Liver (tissue), 9 donors: ENCODE measurements around the gene UBE2V1. TPM values are rescaled to one million over a fixed set of nuclear protein-coding genes. Genes with fewer than 3 reads are reported as not detected.

Source experiments
- DNase-seq: peaks from one replicate; pipeline ENCODE4 v3.0.0-alpha.2; 2017; ENCODE audit warnings: low spot score
- H3K27ac ChIP-seq, 2 donors: one replicate each; pipeline ENCODE4 v1.7.0; 2013; ENCODE audit warnings: inconsistent platforms in 2 of 2, low read length in 2 of 2, control low read depth in 1 of 2, low read depth in 1 of 2, mild to moderate bottlenecking in 1 of 2
- H3K27me3 ChIP-seq, 4 donors: one replicate each; pipeline versions ENCODE4 v1.6.1 to v1.7.0; 2013; ENCODE audit warnings: low read length in 3 of 4, inconsistent platforms in 1 of 4, mild to moderate bottlenecking in 1 of 4, moderate library complexity in 1 of 4; ENCODE audit not compliant: control insufficient read depth in 4 of 4, insufficient read depth in 4 of 4
- H3K36me3 ChIP-seq, 4 donors: one replicate each; pipeline versions ENCODE4 v1.6.1 to v1.7.0; 2013; ENCODE audit warnings: low read length in 3 of 4, mild to moderate bottlenecking in 3 of 4, low read depth in 1 of 4, moderate library complexity in 1 of 4; ENCODE audit not compliant: control insufficient read depth in 4 of 4, insufficient read depth in 3 of 4
- H3K4me1 ChIP-seq, 4 donors: one replicate each; pipeline versions ENCODE4 v1.6.1 to v1.7.0; 2013; ENCODE audit warnings: low read length in 3 of 4, mild to moderate bottlenecking in 3 of 4, moderate library complexity in 1 of 4; ENCODE audit not compliant: control insufficient read depth in 4 of 4, insufficient read depth in 4 of 4
- H3K4me3 ChIP-seq, 3 donors: one replicate each; pipeline versions ENCODE4 v1.6.1 to v1.7.0; 2013; ENCODE audit warnings: low read length in 3 of 3, control low read depth in 1 of 3, low read depth in 1 of 3, mild to moderate bottlenecking in 1 of 3
- H3K9ac ChIP-seq, 2 donors: one replicate each; pipeline ENCODE4 v1.7.0; 2013; ENCODE audit warnings: low read length in 2 of 2, mild to moderate bottlenecking in 2 of 2, moderate library complexity in 2 of 2, control low read depth in 1 of 2, low read depth in 1 of 2
- H3K9me3 ChIP-seq, 4 donors: one replicate each; pipeline versions ENCODE4 v1.6.1 to v1.7.0; 2013; ENCODE audit warnings: low read length in 3 of 4; ENCODE audit not compliant: control insufficient read depth in 4 of 4
- EGR1 ChIP-seq, 2 donors: IDR thresholded peaks; 2 replicates each; pipeline ENCODE4 v1.6.1; 2016 to 2018; ENCODE audit warnings: antibody characterized with exemption in 2 of 2, low read depth in 2 of 2
- FOXA1 ChIP-seq: IDR thresholded peaks from 2 replicates; pipeline ENCODE4 v1.6.1; 2016; ENCODE audit warnings: antibody characterized with exemption
- FOXA2 ChIP-seq: IDR thresholded peaks from 2 replicates; pipeline ENCODE4 v1.6.1; 2016; ENCODE audit warnings: antibody characterized with exemption
- GABPA ChIP-seq, 2 donors: IDR thresholded peaks in 1 of 2; conservative IDR thresholded peaks in 1 of 2; 2 replicates each; pipeline ENCODE4 v1.6.1; 2016; ENCODE audit warnings: antibody characterized with exemption in 2 of 2, mild to moderate bottlenecking in 1 of 2, moderate library complexity in 1 of 2
- HNF4G ChIP-seq: IDR thresholded peaks from 2 replicates; pipeline ENCODE4 v1.6.1; 2016; ENCODE audit warnings: antibody characterized with exemption
- JUND ChIP-seq, 2 donors: IDR thresholded peaks; 2 replicates each; pipeline ENCODE4 v1.6.1; 2016; ENCODE audit warnings: antibody characterized with exemption in 2 of 2
- NR2F2 ChIP-seq: IDR thresholded peaks from 2 replicates; pipeline ENCODE4 v1.6.1; 2016; ENCODE audit warnings: antibody characterized with exemption
- RAD21 ChIP-seq, 2 donors: IDR thresholded peaks; 2 replicates each; pipeline ENCODE4 v1.6.1; 2016; ENCODE audit warnings: antibody characterized with exemption in 2 of 2, mild to moderate bottlenecking in 2 of 2
- RXRA ChIP-seq, 2 donors: IDR thresholded peaks; 2 replicates each; pipeline ENCODE4 v1.6.1; 2017 to 2018; ENCODE audit warnings: antibody characterized with exemption in 2 of 2, mild to moderate bottlenecking in 1 of 2
- SP1 ChIP-seq: IDR thresholded peaks from 2 replicates; pipeline ENCODE4 v1.6.1; 2018; ENCODE audit warnings: antibody characterized with exemption, mild to moderate bottlenecking
- TAF1 ChIP-seq: conservative IDR thresholded peaks from 2 replicates; pipeline ENCODE4 v1.6.1; 2016; ENCODE audit warnings: antibody characterized with exemption, mild to moderate bottlenecking
- YY1 ChIP-seq: IDR thresholded peaks from 2 replicates; pipeline ENCODE4 v1.6.1; 2016; ENCODE audit warnings: antibody characterized with exemption, mild to moderate bottlenecking
- WGBS: extraction: QIAGEN DNeasy Blood & Tissue Kit; methylation state at CpG from one replicate; pipeline ENCODE4 v1.1.7; 2013; 5-methylcytosine and 5-hydroxymethylcytosine counted together
- polyA plus RNA-seq, 2 donors: library from polyadenylated mRNA; stranded (reverse) in 1 of 2; unstranded in 1 of 2; fragments of 200-250 nt in 1 of 2; fragments of >200 nt in 1 of 2; fragmentation: Nextera tagmentation in 1 of 2; extraction: Ambion mirVana in 1 of 2; gene quantifications; one replicate each; pipeline versions ENCODE4 v1.2.1 to v1.2.3, GENCODE V29; 2013 to 2015
- total RNA-seq, 2 donors: library from RNA; depleted of rRNA; stranded (reverse); fragments of >200 nt; gene quantifications; one replicate each; pipeline ENCODE4 v1.2.3, GENCODE V29; 2014
- TF ChIP-seq, protein P1 (sequence below): IDR thresholded peaks from 2 replicates; pipeline ENCODE4 v1.6.1; 2016; ENCODE audit warnings: antibody characterized with exemption
- TF ChIP-seq, protein P2 (sequence below): IDR thresholded peaks from 2 replicates; pipeline ENCODE4 v1.6.1; 2016; ENCODE audit warnings: antibody characterized with exemption
- TF ChIP-seq, protein P3 (sequence below): IDR thresholded peaks from 2 replicates; pipeline ENCODE4 v1.6.1; 2016; ENCODE audit warnings: antibody characterized with exemption, mild to moderate bottlenecking
- TF ChIP-seq, protein P4 (sequence below): IDR thresholded peaks from 2 replicates; pipeline ENCODE4 v1.6.1; 2016; ENCODE audit warnings: antibody characterized with exemption
- TF ChIP-seq, protein P5 (sequence below): fragments of 150-350 bp; IDR thresholded peaks from 2 replicates; pipeline ENCODE4 v1.5.1; 2017; ENCODE audit warnings: improper control_type of control experiment, low read depth, low read length; ENCODE audit not compliant: missing input control
- donor health status: healthy.
- donor health status: healthy.
- donor health status: healthy.
- donor health status: healthy.
- donor health status: healthy.

Gene UBE2V1
- total and polyA plus RNA-seq, 4 donors = 27.9 to 53.0 (median 34.2) TPM

DNA sequence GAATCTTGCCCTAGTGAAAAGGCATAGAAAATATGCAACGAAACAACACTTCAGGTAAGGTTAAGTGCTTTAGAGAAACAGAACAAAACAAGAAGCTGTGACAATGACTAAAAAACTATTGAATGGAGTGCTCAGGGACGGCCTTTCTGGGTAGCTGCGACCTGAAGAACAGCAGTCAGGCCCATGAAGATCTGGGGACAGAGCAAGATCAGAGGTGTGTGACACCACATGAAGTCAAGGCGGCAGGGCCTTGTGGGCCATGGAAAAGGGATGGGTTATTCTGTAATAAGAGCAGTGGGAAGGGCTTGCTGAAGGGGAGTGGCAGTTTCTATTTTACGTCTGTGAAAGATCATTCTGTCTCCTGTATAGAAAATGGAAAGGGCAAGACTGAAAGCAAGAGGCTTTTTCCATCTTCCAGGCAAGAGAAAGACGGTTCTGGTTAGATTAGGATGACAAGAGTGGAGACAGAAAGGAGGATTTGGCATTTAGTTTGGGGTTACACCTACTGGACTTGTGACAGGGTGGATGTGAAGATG lies 5.1 kb downstream of the UBE2V1 start:
- H3K36me3 ChIP-seq = no peaks in the 10 kb centered on the region
- 84% methylated on average over 6 of the region's 6 CpGs for WGBS
- H3K27me3 ChIP-seq = no peaks in the 10 kb centered on the region
- H3K4me1 ChIP-seq = peaks cover 6 to 32% (median 26%) of the 10 kb centered on the region in 4 donors
- DNase-seq = no peak
- no peaks in the 10 kb centered on the region for H3K9me3 ChIP-seq
- no peak overlapping the region for H3K9ac ChIP-seq
- no peak for TF ChIP-seq NR2F2
- TF ChIP-seq RXRA (IDR thresholded peaks at IDR 0.05) = no peak
- no peak for TF ChIP-seq TAF1
- no peak for TF ChIP-seq SP1
- TF ChIP-seq EGR1 (IDR thresholded peaks at IDR 0.05; ENCODE audit: low read depth in 2 of 2) = no peak
- TF ChIP-seq, protein P1, sequence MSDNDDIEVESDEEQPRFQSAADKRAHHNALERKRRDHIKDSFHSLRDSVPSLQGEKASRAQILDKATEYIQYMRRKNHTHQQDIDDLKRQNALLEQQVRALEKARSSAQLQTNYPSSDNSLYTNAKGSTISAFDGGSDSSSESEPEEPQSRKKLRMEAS = no peak
- no peak for TF ChIP-seq GABPA (IDR thresholded peaks at IDR 0.05 in 1 of 2, conservative IDR thresholded peaks at IDR 0.05 in 1 of 2)
- TF ChIP-seq, protein P2, sequence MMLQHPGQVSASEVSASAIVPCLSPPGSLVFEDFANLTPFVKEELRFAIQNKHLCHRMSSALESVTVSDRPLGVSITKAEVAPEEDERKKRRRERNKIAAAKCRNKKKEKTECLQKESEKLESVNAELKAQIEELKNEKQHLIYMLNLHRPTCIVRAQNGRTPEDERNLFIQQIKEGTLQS = no peak
- no peak for TF ChIP-seq JUND (IDR thresholded peaks at IDR 0.05)
- TF ChIP-seq, protein P3, sequence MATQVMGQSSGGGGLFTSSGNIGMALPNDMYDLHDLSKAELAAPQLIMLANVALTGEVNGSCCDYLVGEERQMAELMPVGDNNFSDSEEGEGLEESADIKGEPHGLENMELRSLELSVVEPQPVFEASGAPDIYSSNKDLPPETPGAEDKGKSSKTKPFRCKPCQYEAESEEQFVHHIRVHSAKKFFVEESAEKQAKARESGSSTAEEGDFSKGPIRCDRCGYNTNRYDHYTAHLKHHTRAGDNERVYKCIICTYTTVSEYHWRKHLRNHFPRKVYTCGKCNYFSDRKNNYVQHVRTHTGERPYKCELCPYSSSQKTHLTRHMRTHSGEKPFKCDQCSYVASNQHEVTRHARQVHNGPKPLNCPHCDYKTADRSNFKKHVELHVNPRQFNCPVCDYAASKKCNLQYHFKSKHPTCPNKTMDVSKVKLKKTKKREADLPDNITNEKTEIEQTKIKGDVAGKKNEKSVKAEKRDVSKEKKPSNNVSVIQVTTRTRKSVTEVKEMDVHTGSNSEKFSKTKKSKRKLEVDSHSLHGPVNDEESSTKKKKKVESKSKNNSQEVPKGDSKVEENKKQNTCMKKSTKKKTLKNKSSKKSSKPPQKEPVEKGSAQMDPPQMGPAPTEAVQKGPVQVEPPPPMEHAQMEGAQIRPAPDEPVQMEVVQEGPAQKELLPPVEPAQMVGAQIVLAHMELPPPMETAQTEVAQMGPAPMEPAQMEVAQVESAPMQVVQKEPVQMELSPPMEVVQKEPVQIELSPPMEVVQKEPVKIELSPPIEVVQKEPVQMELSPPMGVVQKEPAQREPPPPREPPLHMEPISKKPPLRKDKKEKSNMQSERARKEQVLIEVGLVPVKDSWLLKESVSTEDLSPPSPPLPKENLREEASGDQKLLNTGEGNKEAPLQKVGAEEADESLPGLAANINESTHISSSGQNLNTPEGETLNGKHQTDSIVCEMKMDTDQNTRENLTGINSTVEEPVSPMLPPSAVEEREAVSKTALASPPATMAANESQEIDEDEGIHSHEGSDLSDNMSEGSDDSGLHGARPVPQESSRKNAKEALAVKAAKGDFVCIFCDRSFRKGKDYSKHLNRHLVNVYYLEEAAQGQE = no peak
- TF ChIP-seq RAD21 (IDR thresholded peaks at IDR 0.05) = no peak
- no peak for TF ChIP-seq FOXA2
- no peak for TF ChIP-seq YY1
- no peak for TF ChIP-seq HNF4G
- TF ChIP-seq FOXA1 = no peak
- TF ChIP-seq, protein P4, sequence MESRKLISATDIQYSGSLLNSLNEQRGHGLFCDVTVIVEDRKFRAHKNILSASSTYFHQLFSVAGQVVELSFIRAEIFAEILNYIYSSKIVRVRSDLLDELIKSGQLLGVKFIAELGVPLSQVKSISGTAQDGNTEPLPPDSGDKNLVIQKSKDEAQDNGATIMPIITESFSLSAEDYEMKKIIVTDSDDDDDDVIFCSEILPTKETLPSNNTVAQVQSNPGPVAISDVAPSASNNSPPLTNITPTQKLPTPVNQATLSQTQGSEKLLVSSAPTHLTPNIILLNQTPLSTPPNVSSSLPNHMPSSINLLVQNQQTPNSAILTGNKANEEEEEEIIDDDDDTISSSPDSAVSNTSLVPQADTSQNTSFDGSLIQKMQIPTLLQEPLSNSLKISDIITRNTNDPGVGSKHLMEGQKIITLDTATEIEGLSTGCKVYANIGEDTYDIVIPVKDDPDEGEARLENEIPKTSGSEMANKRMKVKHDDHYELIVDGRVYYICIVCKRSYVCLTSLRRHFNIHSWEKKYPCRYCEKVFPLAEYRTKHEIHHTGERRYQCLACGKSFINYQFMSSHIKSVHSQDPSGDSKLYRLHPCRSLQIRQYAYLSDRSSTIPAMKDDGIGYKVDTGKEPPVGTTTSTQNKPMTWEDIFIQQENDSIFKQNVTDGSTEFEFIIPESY = no peak
- TF ChIP-seq, protein P5, sequence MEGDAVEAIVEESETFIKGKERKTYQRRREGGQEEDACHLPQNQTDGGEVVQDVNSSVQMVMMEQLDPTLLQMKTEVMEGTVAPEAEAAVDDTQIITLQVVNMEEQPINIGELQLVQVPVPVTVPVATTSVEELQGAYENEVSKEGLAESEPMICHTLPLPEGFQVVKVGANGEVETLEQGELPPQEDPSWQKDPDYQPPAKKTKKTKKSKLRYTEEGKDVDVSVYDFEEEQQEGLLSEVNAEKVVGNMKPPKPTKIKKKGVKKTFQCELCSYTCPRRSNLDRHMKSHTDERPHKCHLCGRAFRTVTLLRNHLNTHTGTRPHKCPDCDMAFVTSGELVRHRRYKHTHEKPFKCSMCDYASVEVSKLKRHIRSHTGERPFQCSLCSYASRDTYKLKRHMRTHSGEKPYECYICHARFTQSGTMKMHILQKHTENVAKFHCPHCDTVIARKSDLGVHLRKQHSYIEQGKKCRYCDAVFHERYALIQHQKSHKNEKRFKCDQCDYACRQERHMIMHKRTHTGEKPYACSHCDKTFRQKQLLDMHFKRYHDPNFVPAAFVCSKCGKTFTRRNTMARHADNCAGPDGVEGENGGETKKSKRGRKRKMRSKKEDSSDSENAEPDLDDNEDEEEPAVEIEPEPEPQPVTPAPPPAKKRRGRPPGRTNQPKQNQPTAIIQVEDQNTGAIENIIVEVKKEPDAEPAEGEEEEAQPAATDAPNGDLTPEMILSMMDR = no peak
- no peak overlapping the region for H3K4me3 ChIP-seq
- no peak overlapping the region for H3K27ac ChIP-seq
